Testis (tissue), 3 donors: ENCODE data around the gene KLHDC7A. TPM values are rescaled to one million over a fixed set of nuclear protein-coding genes. Genes with fewer than 3 reads are reported as not detected.

Experiments used
- DNase-seq: peaks from one replicate; pipeline ENCODE4 v3.0.0-alpha.2; 2019
- H3K27ac ChIP-seq, 2 donors: fragments of 200-600 bp; sonication (generic); one replicate each; pipeline ENCODE4 v1.5.1; 2019
- H3K27me3 ChIP-seq: fragments of 200-600 bp; sonication (generic); one replicate; pipeline ENCODE4 v1.5.1; 2019
- H3K36me3 ChIP-seq: fragments of 200-600 bp; sonication (generic); one replicate; pipeline ENCODE4 v1.5.1; 2017; ENCODE audit warnings: low read depth; ENCODE audit errors: missing control alignments
- H3K4me1 ChIP-seq: fragments of 200-600 bp; sonication (generic); one replicate; pipeline ENCODE4 v1.5.1; 2019
- H3K4me3 ChIP-seq, 2 donors: fragments of 200-600 bp; sonication (generic); one replicate each; pipeline ENCODE4 v1.5.1; 2017 to 2019
- H3K9me3 ChIP-seq: fragments of 200-600 bp; sonication (generic); one replicate; pipeline ENCODE4 v1.5.1; 2017
- CTCF ChIP-seq, 3 experiments: fragments of 450-650 bp in 2 of 3; fragments of 200-600 bp in 1 of 3; sonication (generic) in 1 of 3; IDR thresholded peaks; one replicate each; pipeline ENCODE4 v1.5.1; 2016 to 2019; ENCODE audit warnings: antibody characterized with exemption in 3 of 3, mild to moderate bottlenecking in 2 of 3, moderate library complexity in 1 of 3
- POLR2A ChIP-seq: fragments of 450-650 bp; IDR thresholded peaks from one replicate; pipeline ENCODE4 v1.6.1; 2017; ENCODE audit warnings: antibody characterized with exemption, mild to moderate bottlenecking, moderate library complexity
- WGBS, 2 donors: methylation state at CpG; one replicate each; pipeline ENCODE4 v1.1.5; 2018; 5-methylcytosine and 5-hydroxymethylcytosine counted together
- intact Hi-C: fragments of 100-400 bp; cut with DNase I; formaldehyde crosslinking; loops from one replicate; pipeline ENCODE4 v1.15.1; 2023; ENCODE audit warnings: low total_unique reads
- polyA plus RNA-seq: library from polyadenylated mRNA; stranded (reverse); fragments of 350-450 nt; fragmentation: Illumina TruSeq; extraction: RNeasy Lipid Tissue Mini Kit (QIAGEN cat#74804); gene quantifications from one replicate; pipeline ENCODE4 v1.2.3, GENCODE V29; 2014; ENCODE audit warnings: low read depth, low replicate concordance; ENCODE audit not compliant: insufficient read depth
- total RNA-seq, 2 donors: library from RNA; depleted of rRNA; stranded (reverse); fragments of >200 nt; gene quantifications; one replicate each; pipeline ENCODE4 v1.2.3, GENCODE V29; 2016

Gene KLHDC7A
- total and polyA plus RNA-seq, 3 donors from 2014 or later = 0.06 to 1.3 (median 0.08) TPM

DNA sequence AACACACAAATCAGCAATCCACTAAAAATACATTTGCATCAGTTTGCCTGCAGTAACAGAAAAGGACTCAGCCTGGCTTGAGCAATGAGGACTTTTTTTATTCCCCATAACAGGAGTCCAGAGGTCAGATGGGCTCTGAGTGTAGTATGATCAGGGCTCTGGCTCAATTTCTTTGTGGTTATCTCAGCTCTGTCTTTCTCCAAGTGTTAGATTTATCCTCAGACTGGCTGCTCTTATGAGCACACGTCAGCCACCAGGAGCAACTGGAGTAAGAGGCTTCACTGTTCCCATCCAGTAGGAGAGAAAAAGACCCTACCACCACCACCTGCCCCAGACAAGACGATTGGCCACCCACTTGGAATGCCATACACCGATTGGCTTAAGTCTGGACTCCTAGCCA is 36.2 kb upstream of the KLHDC7A start:
- intact Hi-C loops = no loop called here
- WGBS, 2 donors = 57 to 81% methylated on average over 1 to 3 of the region's 3 CpGs

DNA sequence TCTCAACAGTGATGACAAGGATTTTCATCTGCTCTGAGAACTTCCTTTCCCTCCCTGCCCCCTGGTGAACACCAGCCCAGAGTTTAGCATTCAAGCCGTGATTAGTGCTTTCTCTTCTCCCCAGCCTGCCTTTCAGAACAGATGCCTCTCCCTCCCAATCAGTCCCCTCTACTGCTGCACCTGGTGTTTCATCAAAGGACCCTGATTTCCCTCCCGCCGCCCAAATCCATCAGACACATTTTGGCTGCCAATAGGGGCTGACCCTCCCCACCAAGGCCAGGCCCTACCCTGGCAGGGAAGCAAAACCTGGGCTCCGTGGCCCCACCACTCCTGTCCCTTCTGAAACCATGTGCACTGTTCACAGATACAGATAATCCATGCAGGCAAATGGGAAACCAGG is 34.0 kb upstream of the KLHDC7A start:
- DNase-seq = no peak
- no peak overlapping the region for H3K4me3 ChIP-seq
- H3K36me3 ChIP-seq = no peaks in the 10 kb centered on the region
- TF ChIP-seq CTCF (IDR thresholded peaks at IDR 0.05) = no peak
- no peak for TF ChIP-seq POLR2A
- no peaks in the 10 kb centered on the region for H3K9me3 ChIP-seq
- intact Hi-C loops = no loop called here
- no peaks in the 10 kb centered on the region for H3K4me1 ChIP-seq
- no peaks in the 10 kb centered on the region for H3K27me3 ChIP-seq
- H3K27ac ChIP-seq = no peak overlapping the region
- 67 to 80% methylated on average over 4 of the region's 4 CpGs for WGBS, 2 donors

More for the DNA sequence above, 36.2 kb upstream of the KLHDC7A start:
- no peak overlapping the region for H3K27ac ChIP-seq
- no peak for TF ChIP-seq POLR2A
- TF ChIP-seq CTCF (IDR thresholded peaks at IDR 0.05) = no peak
- H3K27me3 ChIP-seq = no peaks in the 10 kb centered on the region
- no peaks in the 10 kb centered on the region for H3K36me3 ChIP-seq
- no peaks in the 10 kb centered on the region for H3K9me3 ChIP-seq
- no peak overlapping the region for H3K4me3 ChIP-seq
- DNase-seq = no peak
- no peaks in the 10 kb centered on the region for H3K4me1 ChIP-seq

DNA sequence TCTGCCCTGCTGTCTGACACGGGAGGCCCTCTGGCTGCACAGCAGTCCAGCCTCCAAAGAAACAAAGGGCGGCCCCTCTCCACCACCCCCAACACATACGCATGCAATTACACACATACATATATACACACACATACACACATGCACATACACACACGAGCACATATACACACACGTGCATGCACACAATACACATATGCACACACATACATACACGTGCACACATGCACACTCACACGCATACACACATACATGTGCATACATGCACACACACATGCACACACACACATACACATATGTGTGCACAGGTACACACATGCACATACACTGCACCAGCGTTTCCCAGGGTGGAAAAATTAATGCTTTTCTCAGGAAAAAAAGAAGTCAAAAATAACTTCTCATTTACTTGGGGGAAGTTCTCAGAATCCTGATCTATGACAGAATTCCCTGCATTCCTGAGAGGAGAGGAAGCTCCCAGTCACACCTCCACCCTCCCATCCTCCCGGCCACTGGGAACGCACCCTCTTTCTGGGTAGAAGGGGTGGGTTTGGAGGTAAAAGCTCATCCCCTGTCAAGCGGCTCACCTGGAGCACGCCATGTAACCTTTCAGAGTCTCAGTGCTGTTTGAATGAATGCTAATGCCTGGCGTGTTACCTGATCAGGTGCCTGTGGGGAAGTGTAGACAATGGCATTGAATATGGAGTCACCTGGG is 33.1 kb upstream of the KLHDC7A start:
- H3K9me3 ChIP-seq = no peaks in the 10 kb centered on the region
- no peak overlapping the region for H3K4me3 ChIP-seq
- 81 to 85% methylated on average over 11 to 13 of the region's 13 CpGs for WGBS, 2 donors
- no peaks in the 10 kb centered on the region for H3K36me3 ChIP-seq
- H3K27ac ChIP-seq = no peak overlapping the region
- intact Hi-C loops = no loop called here
- H3K4me1 ChIP-seq = no peaks in the 10 kb centered on the region
- H3K27me3 ChIP-seq = no peaks in the 10 kb centered on the region
- no peak for TF ChIP-seq CTCF (IDR thresholded peaks at IDR 0.05)
- no peak for TF ChIP-seq POLR2A
- DNase-seq = no peak

- whole genome bisulfite sequencing, 2 donors = 42 to 43% methylated on average over 4 of the region's 4 CpGs
- intact Hi-C loops = no loop called here
- Histone ChIP-seq H3K9me3 (no peaks in the 10 kb centered on the region), H3K4me1 (no peaks in the 10 kb centered on the region), H3K36me3 (no peaks in the 10 kb centered on the region), H3K4me3 (no peak overlapping the region), H3K27ac (no peak overlapping the region), H3K27me3 (no peaks in the 10 kb centered on the region)
- DNase-seq = no peak
- TF ChIP-seq CTCF (IDR thresholded peaks at IDR 0.05) (no peak), POLR2A (no peak)
Measured at GRCh38 chr1:18448889-18449288, 31.8 kb upstream of the KLHDC7A start.

DNA sequence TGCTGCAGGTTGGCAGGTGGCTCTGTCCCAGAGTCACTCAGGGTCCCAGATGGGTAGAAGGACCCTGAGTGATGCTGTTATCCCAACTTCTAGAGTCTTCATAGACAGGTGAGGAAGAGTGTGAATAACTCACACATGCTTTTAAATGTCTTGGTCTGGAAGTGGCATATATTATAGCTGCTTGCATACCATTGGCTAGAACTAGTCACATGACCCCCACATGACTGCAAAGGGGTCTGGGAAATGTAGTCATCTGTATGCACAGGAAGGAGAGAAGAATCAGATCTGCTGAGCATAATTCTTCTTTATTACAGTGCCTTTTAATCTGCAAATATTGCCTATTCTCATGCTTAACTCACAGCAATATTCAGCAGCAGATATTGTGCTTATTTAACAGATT is 28.2 kb upstream of the KLHDC7A start:
- Histone ChIP-seq H3K27ac (no peak overlapping the region), H3K4me1 (no peaks in the 10 kb centered on the region), H3K4me3 (no peak overlapping the region), H3K27me3 (no peaks in the 10 kb centered on the region), H3K9me3 (no peaks in the 10 kb centered on the region), H3K36me3 (no peaks in the 10 kb centered on the region)
- TF ChIP-seq CTCF (IDR thresholded peaks at IDR 0.05) = no peak
- no peak for TF ChIP-seq POLR2A
- intact Hi-C loops = no loop called here
- DNase-seq = peak; percentile 29
